Activated CD4-positive, alpha-beta T cell treated with anti-CD3 and anti-CD28 coated beads for 24 hours (primary cell): Measurements from ENCODE around the gene SNX24.
"Not testable (repeated sequence)": the region's sequence is repeated elsewhere in the genome, so short reads cannot be mapped to it uniquely, and the experiment has no call there.

Experiments
- DNase-seq, 2 donors: peaks; one replicate each; pipeline ENCODE4 v3.0.0-alpha.2; 2020; ENCODE audit warnings: low read depth in 2 of 2

Gene SNX24

GRCh38 chr5:122965111-122965510 is 119.7 kb downstream of the SNX24 start:
- no peak for DNase-seq

DNA sequence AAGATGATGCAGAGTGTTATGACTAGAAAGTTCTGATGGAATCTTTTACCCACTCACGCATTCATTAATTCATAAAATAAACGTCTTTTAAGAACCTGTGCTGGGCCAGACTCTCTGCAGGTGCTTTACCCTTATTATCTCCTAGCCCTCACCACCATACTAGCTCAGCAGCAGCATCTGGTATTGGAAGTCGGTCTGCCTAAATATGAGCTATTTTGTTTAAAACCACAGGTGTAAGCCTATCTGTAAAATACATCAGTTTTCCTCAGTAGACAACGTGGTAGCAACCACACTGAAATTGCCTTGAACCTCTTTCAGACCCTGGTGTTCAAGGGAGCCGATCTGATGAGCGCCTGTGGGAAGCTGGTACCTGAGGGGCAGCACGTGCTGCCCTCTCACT is 121.7 kb downstream of the SNX24 start:
- no peak for DNase-seq

DNA sequence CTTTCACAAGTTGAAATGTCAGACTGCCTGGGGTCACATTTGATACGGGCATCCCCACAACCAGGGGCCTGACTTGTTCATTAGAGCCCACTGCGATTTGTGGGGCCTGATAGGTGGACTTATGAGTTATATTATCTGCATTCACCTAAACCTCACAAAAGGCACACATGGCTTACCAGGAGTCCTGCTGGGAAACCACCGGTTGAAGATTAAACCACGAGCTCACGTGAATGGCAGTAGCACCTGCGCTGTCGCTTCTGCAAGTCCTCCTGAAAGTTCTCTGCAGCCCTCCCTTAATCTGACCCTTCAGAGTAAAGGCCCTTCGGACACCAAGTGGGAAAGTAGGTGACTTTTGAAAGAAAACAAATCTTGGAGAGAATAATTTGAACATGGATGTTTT is 122.2 kb downstream of the SNX24 start:
- no peak for DNase-seq

DNA sequence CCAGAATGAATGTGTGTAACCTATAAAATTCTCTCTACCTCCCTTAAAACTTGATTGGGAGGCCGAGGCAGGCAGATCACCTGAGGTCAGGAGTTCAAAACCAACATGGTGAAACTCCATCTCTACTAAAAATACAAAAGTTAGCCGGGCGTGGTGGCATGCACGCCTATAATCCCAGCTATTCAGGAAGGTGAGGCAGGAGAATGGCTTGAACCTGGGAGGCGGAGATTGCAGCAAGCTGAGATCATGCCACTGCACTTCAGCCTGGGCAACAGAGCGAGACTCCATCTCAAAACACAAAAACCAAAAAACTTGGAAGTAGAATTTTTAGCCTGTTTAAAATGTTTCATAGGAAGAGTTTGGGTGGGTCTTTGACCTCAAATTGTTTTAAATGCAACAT is 122.6 kb downstream of the SNX24 start:
- DNase-seq: not testable (repeated sequence)

DNA sequence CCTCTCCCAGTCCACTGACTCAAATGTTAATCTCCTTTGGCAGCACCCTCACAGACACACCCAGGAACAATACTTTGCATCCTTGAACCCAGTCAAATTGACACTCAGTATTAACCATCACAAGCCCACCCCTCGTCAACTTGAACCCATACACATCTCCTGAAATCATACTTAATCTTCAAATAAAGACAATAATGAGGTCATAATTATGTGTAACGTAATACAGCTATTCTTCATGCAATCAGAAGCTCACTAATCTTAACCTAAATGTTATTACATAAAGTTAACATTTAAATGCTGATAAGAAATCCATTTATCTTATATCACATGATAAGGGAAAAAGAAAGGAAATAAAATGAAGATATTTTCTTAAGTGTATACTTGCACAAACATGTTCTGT is 125.9 kb downstream of the SNX24 start:
- no peak for DNase-seq

GRCh38 chr5:122972877-122973276 is 127.5 kb downstream of the SNX24 start:
- no peak for DNase-seq

DNA sequence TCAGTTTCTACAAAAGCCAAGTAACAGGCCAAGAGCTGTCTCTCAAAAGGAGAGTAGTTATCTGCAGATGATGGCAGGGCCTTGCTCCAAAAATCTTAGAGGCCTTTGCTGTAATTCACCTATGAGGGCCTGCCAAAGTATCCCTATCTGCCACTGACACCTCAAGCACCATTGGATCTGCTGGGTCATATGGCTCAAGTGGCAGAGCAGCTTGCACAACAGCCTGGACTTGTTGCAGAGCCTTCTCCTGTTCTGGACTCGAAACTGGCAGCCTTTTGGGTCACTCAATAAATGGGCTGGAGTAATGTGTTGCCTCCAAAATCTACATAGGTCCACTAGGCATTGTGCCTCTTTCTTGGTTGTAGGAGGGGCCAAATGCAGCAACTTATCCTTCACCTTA is 128.3 kb downstream of the SNX24 start:
- not testable (repeated sequence) for DNase-seq

DNA sequence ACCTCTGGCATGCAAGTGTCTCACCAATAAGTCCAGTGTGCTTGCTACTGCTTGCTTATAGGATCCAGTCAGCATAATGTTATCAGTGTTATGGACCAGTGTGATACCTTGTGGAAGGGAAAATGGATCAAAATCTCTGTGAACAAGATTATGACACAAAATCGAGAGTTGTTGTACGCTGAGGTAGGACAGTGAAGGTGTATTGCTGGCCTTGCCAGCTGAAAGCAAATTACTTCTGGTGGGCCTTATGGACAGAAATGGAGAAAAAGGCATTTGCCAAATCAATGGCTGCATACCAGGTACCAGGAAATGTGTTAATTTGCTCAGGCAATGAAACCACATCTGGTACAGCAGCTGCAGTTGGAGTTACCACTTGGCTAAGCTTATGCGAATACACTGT is 128.8 kb downstream of the SNX24 start:
- not testable (repeated sequence) for DNase-seq

DNA sequence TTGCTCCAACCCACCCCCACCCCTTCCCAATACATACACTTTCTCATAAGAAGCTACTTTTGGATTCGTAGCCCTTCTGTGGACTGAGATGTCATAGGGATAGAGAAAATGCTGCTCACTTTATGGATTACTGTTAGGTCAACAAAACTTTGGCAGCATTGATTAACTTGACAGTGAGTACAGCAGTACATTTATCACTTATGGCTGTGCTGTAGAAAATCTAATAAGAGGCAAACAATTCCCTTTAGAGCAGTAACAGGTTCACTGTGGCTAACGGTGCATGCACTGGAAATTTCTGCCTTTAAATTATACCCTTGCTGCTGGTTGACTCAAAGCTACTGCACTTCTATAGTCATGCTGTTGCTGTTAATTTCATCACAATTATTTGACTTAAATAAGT is 131.9 kb downstream of the SNX24 start:
- no peak for DNase-seq

GRCh38 chr5:122978068-122978467 is 132.7 kb downstream of the SNX24 start:
- no peak for DNase-seq

- DNase-seq: no peak
Measured at GRCh38 chr5:122978644-122979297, 133.4 kb downstream of the SNX24 start.

DNA sequence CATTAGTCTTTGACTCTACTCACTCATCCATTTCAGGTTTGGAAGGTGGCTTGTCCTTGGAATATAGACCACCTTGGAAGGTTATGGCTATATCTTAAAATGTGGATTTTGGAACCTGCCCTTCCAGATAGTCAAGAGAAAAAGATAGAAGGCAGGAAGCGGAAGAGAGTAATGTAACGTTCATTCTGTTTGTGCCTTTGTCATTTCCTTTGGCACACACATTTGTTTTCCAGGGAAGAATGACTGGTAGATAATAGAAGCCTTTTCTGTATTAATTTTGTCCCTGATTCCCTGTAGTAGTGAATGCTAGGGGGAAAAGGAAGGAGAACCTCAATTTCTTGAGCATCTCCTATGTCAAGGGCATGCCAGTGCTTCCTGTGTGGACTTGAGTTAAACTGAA is 136.4 kb downstream of the SNX24 start:
- no peak for DNase-seq

- no peak for DNase-seq
Measured at GRCh38 chr5:122982376-122982775, 137.0 kb downstream of the SNX24 start.

DNA sequence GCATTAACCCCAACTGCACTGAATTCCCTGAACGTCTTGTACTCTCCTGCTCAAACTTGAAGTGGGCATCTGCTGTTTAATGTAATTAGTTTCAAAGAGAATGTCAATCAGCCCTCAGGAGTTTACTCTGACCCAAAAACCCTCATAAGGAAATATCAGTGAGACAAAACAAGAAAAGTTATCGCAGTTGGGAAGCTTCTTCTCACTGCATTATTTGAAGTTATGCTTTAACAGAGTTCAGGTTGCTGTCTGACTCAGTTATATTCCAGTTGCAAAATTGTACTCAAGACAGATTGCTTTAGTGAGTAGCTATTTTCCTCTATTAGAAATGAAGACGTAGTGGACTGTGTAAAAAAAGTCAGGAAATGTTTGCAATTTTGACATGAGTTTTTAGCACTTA is 139.0 kb downstream of the SNX24 start:
- DNase-seq: no peak

DNA sequence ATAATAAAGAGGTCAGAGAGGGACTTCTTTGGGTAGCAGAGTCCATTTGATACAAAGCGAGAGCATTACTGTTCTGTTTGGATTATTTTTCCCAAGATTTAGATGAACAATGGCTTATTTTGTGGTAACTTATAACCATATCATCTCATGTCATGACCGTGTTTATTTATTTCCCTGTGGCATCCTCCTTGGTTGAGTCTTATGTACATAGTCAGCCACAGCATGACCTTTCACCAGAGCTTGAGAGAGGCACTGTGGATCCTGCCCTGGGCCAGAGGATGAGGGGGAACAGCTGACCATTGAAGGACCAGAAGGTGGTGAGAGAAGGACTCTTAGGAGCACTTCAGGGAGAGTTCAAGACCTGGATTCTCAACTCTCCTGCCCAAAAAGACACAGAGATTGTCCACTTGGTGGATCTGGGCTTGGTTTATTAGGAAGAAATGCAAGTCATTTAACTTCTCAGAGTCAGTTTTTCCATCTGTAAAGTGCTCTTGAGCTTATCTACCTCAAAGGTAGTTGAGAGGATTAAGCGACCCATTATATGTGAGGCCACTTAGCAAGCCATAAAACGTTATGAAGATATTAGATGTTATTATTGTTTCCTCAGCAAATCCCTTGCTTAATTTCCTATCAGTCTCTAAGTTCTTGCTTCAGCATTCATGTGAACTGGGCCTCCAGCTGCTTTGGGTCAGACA is 139.7 kb downstream of the SNX24 start:
- DNase-seq: no peak

- no peak for DNase-seq
Measured at GRCh38 chr5:122985954-122986721, 140.7 kb downstream of the SNX24 start.

- no peak for DNase-seq
Measured at GRCh38 chr5:122996091-122996490, 150.7 kb downstream of the SNX24 start.

DNA sequence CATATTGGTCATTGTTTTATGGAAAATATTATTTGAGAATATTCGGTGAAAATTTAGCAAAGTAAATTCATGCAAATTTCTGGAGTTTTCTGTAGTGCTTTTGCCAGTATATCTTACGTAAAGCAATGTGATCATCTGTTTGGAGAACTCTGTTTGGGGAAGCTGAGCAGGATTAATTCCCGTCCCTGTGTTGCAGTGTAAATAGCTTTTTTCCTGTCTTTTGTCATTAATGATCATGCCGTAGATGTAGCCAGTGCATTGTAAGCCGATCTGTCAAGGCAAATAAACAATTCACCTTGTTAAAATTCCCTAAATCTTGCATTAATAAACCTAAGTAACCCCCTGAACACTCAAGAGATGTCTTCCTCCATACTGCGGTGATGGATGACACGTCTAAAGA is 151.9 kb downstream of the SNX24 start:
- no peak for DNase-seq

GRCh38 chr5:122999947-123000563 is 154.6 kb downstream of the SNX24 start:
- peak; percentile 1 to 3 for DNase-seq

GRCh38 chr5:123000731-123001130 is 155.3 kb downstream of the SNX24 start:
- no peak for DNase-seq

GRCh38 chr5:123001808-123002207 is 156.4 kb downstream of the SNX24 start:
- DNase-seq: no peak

DNA sequence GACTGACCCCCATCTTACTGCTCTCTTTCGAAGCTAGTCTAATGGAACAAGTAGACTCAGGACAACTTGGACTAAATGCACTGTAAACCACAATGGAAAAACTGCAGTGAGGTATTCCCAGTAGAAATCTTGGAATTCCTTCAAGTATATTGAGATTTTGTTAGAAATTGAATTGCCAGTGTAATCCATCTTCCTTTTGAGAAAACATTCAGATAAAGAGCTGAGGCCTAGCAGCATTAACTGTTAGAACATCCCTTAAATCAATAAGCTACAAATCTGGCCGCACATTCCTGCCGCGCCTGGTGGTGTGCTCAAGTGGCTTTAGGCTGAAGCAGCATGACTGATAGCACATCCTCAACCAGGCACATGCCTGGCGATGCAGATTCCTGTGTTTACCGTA is 161.8 kb downstream of the SNX24 start:
- DNase-seq: no peak

GRCh38 chr5:123007754-123008153 is 162.3 kb downstream of the SNX24 start:
- no peak for DNase-seq
